Measurements from ENCODE around the gene AGPS.

The AGPS gene

GRCh38 chr2:177392373-177393202 is at the start of gene AGPS:
TSS of gene AGPS (plus strand) at chr2:177392773. CDS start at chr2:177392790, 17 bp downstream.
- peak within 1 kb of the TSS; percentile 89 for H2AFZ ChIP-seq (ENCODE audit: low read depth, low read length)
- H3K9me3 ChIP-seq (ENCODE audit: insufficient read depth, low read length), result no peaks in the 10 kb centered on the region
- H3K36me3 ChIP-seq (replicated peaks; ENCODE audit: low read depth, low read length), result no peaks in the 10 kb centered on the region
- peak within 1 kb of the TSS; percentile 25; the same call in 1 of the 2 replicates for H3K27ac ChIP-seq (ENCODE audit: low read length)
- TF ChIP-seq CTCF (IDR thresholded peaks at IDR 0.05; ENCODE audit: low read depth, low read length) (no peak), EZH2phosphoT487 (IDR thresholded peaks at IDR 0.05; ENCODE audit: low read depth) (no peak)
- peak within 1 kb of the TSS; percentile 94 for H3K4me3 ChIP-seq (ENCODE audit: low read length)
- H3K27me3 ChIP-seq (ENCODE audit: low read depth, low read length), result no peaks in the 10 kb centered on the region
- peaks cover 20% of the 10 kb centered on the region for H4K20me1 ChIP-seq (ENCODE audit: insufficient read depth, low read length)
- peak within 1 kb of the TSS; percentile 92 for H3K9ac ChIP-seq (ENCODE audit: low read length)
- H3K4me2 ChIP-seq (ENCODE audit: low read length), result peak within 1 kb of the TSS; percentile 80
- H3K79me2 ChIP-seq (ENCODE audit: low read length), result peaks cover 53% of the 10 kb centered on the region
- peaks cover 29% of the 10 kb centered on the region for H3K4me1 ChIP-seq (ENCODE audit: low read length)

GRCh38 chr2:177343773-177344172 is 48.8 kb upstream of the AGPS start:
- Histone ChIP-seq H3K27ac (ENCODE audit: low read length) (no peak overlapping the region), H3K36me3 (replicated peaks; ENCODE audit: low read depth, low read length) (no peaks in the 10 kb centered on the region), H3K4me3 (ENCODE audit: low read length) (no peak overlapping the region), H4K20me1 (ENCODE audit: insufficient read depth, low read length) (no peaks in the 10 kb centered on the region), H3K9me3 (ENCODE audit: insufficient read depth, low read length) (no peaks in the 10 kb centered on the region), H3K9ac (ENCODE audit: low read length) (no peak overlapping the region), H3K4me1 (ENCODE audit: low read length) (no peaks in the 10 kb centered on the region), H2AFZ (ENCODE audit: low read depth, low read length) (no peak overlapping the region), H3K4me2 (ENCODE audit: low read length) (no peak overlapping the region), H3K27me3 (ENCODE audit: low read depth, low read length) (no peaks in the 10 kb centered on the region), H3K79me2 (ENCODE audit: low read length) (no peaks in the 10 kb centered on the region)
- no peak for TF ChIP-seq CTCF (IDR thresholded peaks at IDR 0.05; ENCODE audit: low read depth, low read length)
- TF ChIP-seq EZH2phosphoT487 (IDR thresholded peaks at IDR 0.05; ENCODE audit: low read depth), result no peak

- H3K9ac ChIP-seq (ENCODE audit: low read length), result no peak overlapping the region
- H2AFZ ChIP-seq (ENCODE audit: low read depth, low read length), result no peak overlapping the region
- no peaks in the 10 kb centered on the region for H3K9me3 ChIP-seq (ENCODE audit: insufficient read depth, low read length)
- H3K4me2 ChIP-seq (ENCODE audit: low read length), result no peak overlapping the region
- no peaks in the 10 kb centered on the region for H3K36me3 ChIP-seq (replicated peaks; ENCODE audit: low read depth, low read length)
- no peaks in the 10 kb centered on the region for H3K27me3 ChIP-seq (ENCODE audit: low read depth, low read length)
- H3K79me2 ChIP-seq (ENCODE audit: low read length), result no peaks in the 10 kb centered on the region
- H4K20me1 ChIP-seq (ENCODE audit: insufficient read depth, low read length), result no peaks in the 10 kb centered on the region
- no peak overlapping the region for H3K27ac ChIP-seq (ENCODE audit: low read length)
- TF ChIP-seq CTCF (IDR thresholded peaks at IDR 0.05; ENCODE audit: low read depth, low read length), result 0 out of 2 replicates have a peak, but pooled peaks have one; percentile 13
- TF ChIP-seq EZH2phosphoT487 (IDR thresholded peaks at IDR 0.05; ENCODE audit: low read depth), result no peak
- no peaks in the 10 kb centered on the region for H3K4me1 ChIP-seq (ENCODE audit: low read length)
- H3K4me3 ChIP-seq (ENCODE audit: low read length), result no peak overlapping the region
These were observed 48.3 kb upstream of the AGPS start for GRCh38 chr2:177344316-177344715.

- H3K4me1 ChIP-seq (ENCODE audit: low read length), result no peaks in the 10 kb centered on the region
- no peak overlapping the region for H3K4me3 ChIP-seq (ENCODE audit: low read length)
- H3K27me3 ChIP-seq (ENCODE audit: low read depth, low read length), result no peaks in the 10 kb centered on the region
- no peaks in the 10 kb centered on the region for H3K9me3 ChIP-seq (ENCODE audit: insufficient read depth, low read length)
- H3K9ac ChIP-seq (ENCODE audit: low read length), result no peak overlapping the region
- no peaks in the 10 kb centered on the region for H3K79me2 ChIP-seq (ENCODE audit: low read length)
- no peak overlapping the region for H3K27ac ChIP-seq (ENCODE audit: low read length)
- no peak overlapping the region for H3K4me2 ChIP-seq (ENCODE audit: low read length)
- no peaks in the 10 kb centered on the region for H4K20me1 ChIP-seq (ENCODE audit: insufficient read depth, low read length)
- no peaks in the 10 kb centered on the region for H3K36me3 ChIP-seq (replicated peaks; ENCODE audit: low read depth, low read length)
- no peak overlapping the region for H2AFZ ChIP-seq (ENCODE audit: low read depth, low read length)
- TF ChIP-seq CTCF (IDR thresholded peaks at IDR 0.05; ENCODE audit: low read depth, low read length) (no peak), EZH2phosphoT487 (IDR thresholded peaks at IDR 0.05; ENCODE audit: low read depth) (no peak)
These were observed 46.4 kb upstream of the AGPS start for GRCh38 chr2:177346192-177346591.

Measured in OCI-LY3 (cell line).